ENCODE results near the gene USP1.

GRCh38 chr1:62425041-62425440 lies 11.8 kb upstream of the USP1 start:
- TF ChIP-seq RAD21 (IDR thresholded peaks at IDR 0.05): no peak
- no peak for TF ChIP-seq YY1 (IDR thresholded peaks at IDR 0.05)
- no peak for TF ChIP-seq GABPA (IDR thresholded peaks at IDR 0.05 in 1 of 2, conservative IDR thresholded peaks at IDR 0.05 in 1 of 2)
- no peak for TF ChIP-seq REST (IDR thresholded peaks at IDR 0.05)
- no peak for TF ChIP-seq CTCF (IDR thresholded peaks at IDR 0.05; ENCODE audit: low read depth, low read length, missing input control)
- no peak for TF ChIP-seq TAF1 (conservative IDR thresholded peaks at IDR 0.05)
- no peak for TF ChIP-seq SP1 (IDR thresholded peaks at IDR 0.05)
- TF ChIP-seq EGR1 (IDR thresholded peaks at IDR 0.05; ENCODE audit: low read depth in 2 of 2): no peak
- no peak for TF ChIP-seq ATF3 (IDR thresholded peaks at IDR 0.05)
- no peak for TF ChIP-seq ZBTB33 (IDR thresholded peaks at IDR 0.05)
